ENCODE results near the gene FTCDNL1. TPM values are rescaled to one million over a fixed set of nuclear protein-coding genes. Genes with fewer than 3 reads are reported as not detected.

Gene FTCDNL1
- total and polyA plus RNA-seq, 9 of the 15 experiments (the other 6 are each of a cell fraction or from before 2014, with no cell fraction given) = 0.13 to 0.58 (median 0.32) TPM

DNA sequence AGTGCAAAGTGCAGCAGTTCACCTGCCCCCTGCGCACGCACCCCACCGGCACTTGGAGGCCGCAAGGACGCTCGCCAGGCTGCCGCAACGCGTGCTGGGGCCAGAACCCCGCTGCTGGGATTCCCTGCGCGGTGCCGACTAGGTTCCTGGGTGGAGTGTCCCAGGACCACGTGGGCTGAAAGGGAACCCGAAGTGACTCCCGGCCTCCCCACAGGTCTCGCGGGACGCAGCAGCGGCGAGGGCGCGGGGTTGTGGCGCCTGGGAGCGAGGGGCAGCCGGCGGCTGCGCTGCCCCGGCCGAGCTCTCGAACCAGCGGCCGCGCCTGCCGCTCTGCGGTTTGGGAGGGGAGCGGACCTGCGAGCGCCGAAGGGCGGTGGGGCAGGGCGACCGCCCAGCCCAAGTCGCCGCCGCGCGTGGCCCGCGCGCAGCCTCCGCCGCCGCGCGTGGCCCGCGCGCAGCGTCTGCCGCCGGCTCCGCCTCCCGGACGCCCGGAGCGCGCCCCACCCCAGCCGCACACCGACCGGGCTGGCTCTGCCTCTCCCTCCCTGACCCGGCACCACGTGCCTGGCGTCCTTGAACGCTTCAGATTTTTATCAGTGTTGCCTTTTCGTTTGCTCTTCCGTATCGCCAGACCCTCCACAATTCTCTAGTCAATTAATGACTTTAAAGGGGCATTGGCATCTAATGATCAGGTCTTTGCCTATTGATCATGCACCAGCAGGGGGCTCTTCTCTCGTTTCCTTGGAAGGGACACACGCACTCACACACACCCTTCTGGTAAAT, at the start of gene FTCDNL1 (continued):
- TF ChIP-seq IRF9 (tag; IDR thresholded peaks at IDR 0.05) (no peak), ZNF140 (CRISPR knock-in tag; IDR thresholded peaks at IDR 0.05) (no peak), RBFOX2 (IDR thresholded peaks at IDR 0.05; ENCODE audit: low read depth, low read length) (peak; percentile 72), ZNF57 (CRISPR knock-in tag; IDR thresholded peaks at IDR 0.05) (no peak), REST (IDR thresholded peaks at IDR 0.05; ENCODE audit: borderline replicate concordance) (no peak), REST (CRISPR knock-in tag; IDR thresholded peaks at IDR 0.05; ENCODE audit: low read depth) (no peak), KLF10 (CRISPR knock-in tag; IDR thresholded peaks at IDR 0.05) (no peak), ZNF561 (CRISPR knock-in tag; conservative IDR thresholded peaks at IDR 0.05) (no peak), CC2D1A (IDR thresholded peaks at IDR 0.05) (no peak), RBBP5 (IDR thresholded peaks at IDR 0.05; ENCODE audit: borderline replicate concordance, insufficient read depth, low read length, poor library complexity, severe bottlenecking) (peak; percentile 56), KLF13 (tag; IDR thresholded peaks at IDR 0.05; ENCODE audit: borderline replicate concordance, low read depth) (no peak), LEF1 (IDR thresholded peaks at IDR 0.05) (no peak), HMG20B (CRISPR knock-in tag; IDR thresholded peaks at IDR 0.05) (no peak), ASH1L (IDR thresholded peaks at IDR 0.05; ENCODE audit: borderline replicate concordance, low read depth, partially characterized antibody) (no peak), FOXO4 (CRISPR knock-in tag; IDR thresholded peaks at IDR 0.05) (no peak), CBFB (CRISPR knock-in tag; IDR thresholded peaks at IDR 0.05) (no peak), PTRF (tag; IDR thresholded peaks at IDR 0.05) (no peak), NFE2 (IDR thresholded peaks at IDR 0.05; ENCODE audit: low read depth) (no peak)

All from K562 (cell line).